Endothelial cell of umbilical vein (primary cell): ENCODE data around the gene LDLRAD4. TPM values are rescaled to one million over a fixed set of nuclear protein-coding genes. Genes with fewer than 3 reads are reported as not detected.

Experiments
- BruUV-seq: library from RNA; stranded (reverse); fragments of 400-500 nt; replicated peaks from 2 replicates; lab custom pipeline; 2021; lab: Mats Ljungman, UMichigan
- CTCF ChIA-PET: fragments of 300-600, 350-600 bp; sonication (Branson Sonifier 250); formaldehyde crosslinking; loops from one replicate; lab custom pipeline; 2021; ENCODE audit warnings: antibody characterized with exemption, inconsistent platforms; lab: Charles Lee
- POLR2A ChIA-PET: fragments of 300-600, 350-600 bp; sonication (Branson Sonifier 250); formaldehyde crosslinking; loops from one replicate; lab custom pipeline; 2021; ENCODE audit warnings: antibody characterized with exemption, inconsistent platforms; lab: Charles Lee
- DNase-seq: peaks from one replicate; pipeline ENCODE4 v3.0.0-alpha.2; 2011; ENCODE audit warnings: low read depth, low spot score
- FAIRE-seq: peaks from 2 replicates; lab custom pipeline; 2011; peaks lifted over from hg19 to GRCh38; lab: Jason Lieb, UNC
- H2AFZ ChIP-seq: 2 replicates; pipeline ENCODE4 v1.6.0; 2012; ENCODE audit warnings: low read depth, low read length, control low read depth, inconsistent platforms
- H3K27ac ChIP-seq: 2 replicates; pipeline ENCODE4 v1.5.1; 2011; ENCODE audit warnings: low read depth, mild to moderate bottlenecking, control low read depth, low read length, moderate library complexity; ENCODE audit not compliant: insufficient read depth
- H3K27me3 ChIP-seq, 2 experiments: 2 replicates each; pipeline versions ENCODE4 v1.6.0 to v1.6.1; 2011; ENCODE audit warnings: low read length in 2 of 2, mixed read lengths in 1 of 2; ENCODE audit not compliant: control insufficient read depth in 2 of 2, insufficient read depth in 2 of 2
- H3K36me3 ChIP-seq, 2 experiments: 2 replicates in 1 of 2; 3 replicates in 1 of 2; pipeline ENCODE4 v1.5.1; 2011; ENCODE audit warnings: low read length in 2 of 2, mild to moderate bottlenecking in 1 of 2, moderate library complexity in 1 of 2; ENCODE audit not compliant: control insufficient read depth in 2 of 2, insufficient read depth in 2 of 2; ENCODE audit errors: extremely low read depth in 1 of 2
- H3K4me1 ChIP-seq: 3 replicates; pipeline ENCODE4 v1.5.1; 2011; ENCODE audit warnings: mild to moderate bottlenecking, low read length; ENCODE audit not compliant: control insufficient read depth, insufficient read depth; ENCODE audit errors: extremely low read depth
- H3K4me2 ChIP-seq: 2 replicates; pipeline ENCODE4 v1.6.1; 2011; ENCODE audit warnings: low read length, control low read depth, mixed read lengths; ENCODE audit not compliant: insufficient read depth
- H3K4me3 ChIP-seq, 3 experiments: fragments of 200-600 bp in 1 of 3; sonication (generic), shearing (Covaris generic) in 1 of 3; replicated peaks in 1 of 3; 2 replicates each; pipeline ENCODE4 v1.5.1; 2011 to 2016; ENCODE audit warnings: control low read depth in 3 of 3, low read length in 3 of 3, mild to moderate bottlenecking in 2 of 3, inconsistent platforms in 1 of 3, low read depth in 1 of 3, moderate library complexity in 1 of 3; ENCODE audit not compliant: insufficient read depth in 1 of 3
- H3K79me2 ChIP-seq: 2 replicates; pipeline ENCODE4 v1.6.0; 2012; ENCODE audit warnings: low read length, inconsistent platforms; ENCODE audit not compliant: control insufficient read depth, insufficient read depth
- H3K9ac ChIP-seq: replicated peaks from 2 replicates; pipeline ENCODE3; 2011; ENCODE audit warnings: low read length, control low read depth; ENCODE audit not compliant: insufficient read depth; ENCODE audit errors: extremely low read depth
- H3K9me1 ChIP-seq: replicated peaks from 3 replicates; pipeline ENCODE4 v1.6.0; 2011; ENCODE audit warnings: mild to moderate bottlenecking, low read length; ENCODE audit not compliant: control insufficient read depth, insufficient read depth; ENCODE audit errors: extremely low read depth
- H3K9me3 ChIP-seq: replicated peaks from 2 replicates; pipeline ENCODE4 v1.5.1; 2012; ENCODE audit warnings: low read length, inconsistent platforms; ENCODE audit not compliant: control insufficient read depth, insufficient read depth
- H4K20me1 ChIP-seq: replicated peaks from 2 replicates; pipeline ENCODE3; 2011; ENCODE audit warnings: mild to moderate bottlenecking, low read length; ENCODE audit not compliant: control insufficient read depth, insufficient read depth; ENCODE audit errors: extremely low read depth
- CTCF ChIP-seq, 2 donors: IDR thresholded peaks; 1 replicate in 1 of 2; 2 replicates in 1 of 2; pipeline ENCODE4 v1.5.1; 2011; ENCODE audit warnings: low read length in 2 of 2, mild to moderate bottlenecking in 2 of 2, moderate library complexity in 2 of 2, control low read depth in 1 of 2, inconsistent platforms in 1 of 2, low read depth in 1 of 2; ENCODE audit not compliant: insufficient read depth in 1 of 2; ENCODE audit errors: extremely low read depth in 1 of 2
- EZH2 ChIP-seq: IDR thresholded peaks from 2 replicates; pipeline ENCODE4 v1.6.1; 2012; ENCODE audit warnings: borderline replicate concordance, low read depth, mild to moderate bottlenecking, moderate library complexity, low read length, inconsistent platforms; ENCODE audit not compliant: severe bottlenecking
- FOS ChIP-seq: IDR thresholded peaks from 2 replicates; pipeline ENCODE4 v1.6.1; 2011; ENCODE audit warnings: mild to moderate bottlenecking, low read length, moderate library complexity, borderline replicate concordance; ENCODE audit not compliant: insufficient read depth
- GATA2 ChIP-seq: IDR thresholded peaks from 2 replicates; pipeline ENCODE4 v1.7.0; 2011; ENCODE audit warnings: low read depth, mild to moderate bottlenecking, moderate library complexity, mixed read lengths, low read length; ENCODE audit not compliant: insufficient read length, insufficient read depth
- JUN ChIP-seq: IDR thresholded peaks from 2 replicates; pipeline ENCODE4 v1.6.1; 2011; ENCODE audit warnings: borderline replicate concordance, low read depth; ENCODE audit not compliant: insufficient read length, insufficient read depth
- MAX ChIP-seq: IDR thresholded peaks from 2 replicates; pipeline ENCODE4 v1.6.1; 2011; ENCODE audit not compliant: insufficient read depth, insufficient read length
- MYC ChIP-seq: IDR thresholded peaks from one replicate; pipeline ENCODE4 v1.6.1; 2011; ENCODE audit warnings: mild to moderate bottlenecking, low read depth, low read length
- POLR2A ChIP-seq: IDR thresholded peaks from 2 replicates; pipeline ENCODE4 v1.6.1; 2012; ENCODE audit warnings: low read depth, mild to moderate bottlenecking, control low read depth, low read length
- POLR2AphosphoS5 ChIP-seq: IDR thresholded peaks from 2 replicates; pipeline ENCODE4 v1.6.1; 2012; ENCODE audit warnings: low read depth, mild to moderate bottlenecking, control low read depth, low read length, moderate library complexity; ENCODE audit not compliant: insufficient read depth
- dilution Hi-C: fragments of 300-500 bp; cut with MboI; formaldehyde crosslinking; loops from one replicate; pipeline ENCODE4 v1.15.0; 2019; ENCODE audit warnings: low sequenced_read_pairs; ENCODE audit not compliant: extremely low pct_ligation_motif_present
- intact Hi-C: fragments of 100-400 bp; cut with micrococcal nuclease; formaldehyde crosslinking; loops from one replicate; pipeline ENCODE4 v1.10.0; 2022
- polyA plus RNA-seq, 4 experiments: library from polyadenylated mRNA; depleted of rRNA in 3 of 4; stranded (reverse) in 3 of 4; unstranded in 1 of 4; fragments of >200 nt; gene quantifications; 2 replicates each; pipeline versions ENCODE4 v1.2.1 to v1.2.3, GENCODE V29; 2011 to 2012; ENCODE audit warnings: missing spikeins in 1 of 4
- total RNA-seq: library from RNA; stranded (reverse); gene quantifications from 2 replicates; pipeline ENCODE4 v1.2.3, GENCODE V29; 2021

The LDLRAD4 gene
- total and polyA plus RNA-seq, 2 donors (not counting 3 experiments of a cell fraction or from before 2014, with no cell fraction given): 5.2 to 6.5 TPM

- FAIRE-seq: no peak
- BruUV-seq: no TSS peak
- no peaks in the 10 kb centered on the region for H3K9me3 ChIP-seq
- peaks cover 8 to 9% of the 10 kb centered on the region in 2 experiments for H3K27me3 ChIP-seq
- no peak overlapping the region for H3K9ac ChIP-seq
- TF ChIP-seq GATA2 (no peak), EZH2 (no peak), MAX (no peak), POLR2A (no peak), MYC (no peak), POLR2AphosphoS5 (no peak), FOS (no peak), JUN (no peak), CTCF (IDR thresholded peaks at IDR 0.05; ENCODE audit: extremely low read depth in 1 of 2, insufficient read depth in 1 of 2, low read depth in 1 of 2, low read length in 2 of 2) (no peak)
- no peak for DNase-seq
- H4K20me1 ChIP-seq: no peaks in the 10 kb centered on the region
- H3K27ac ChIP-seq: no peak overlapping the region
- H3K9me1 ChIP-seq: no peaks in the 10 kb centered on the region
- no peak overlapping the region for H3K4me3 ChIP-seq
- no peaks in the 10 kb centered on the region for H3K4me1 ChIP-seq
- no peaks in the 10 kb centered on the region for H3K36me3 ChIP-seq
- no peak overlapping the region for H3K4me2 ChIP-seq
- no peak overlapping the region for H2AFZ ChIP-seq
- CTCF ChIA-PET: interaction anchor here (1.3 kb wide), 1 partner anchor 12 kb away, joined by 3 read pairs; no protein-coding TSS in a partner anchor
- intact Hi-C loops (no loop called here), dilution Hi-C loops (no loop called here)
- H3K79me2 ChIP-seq: no peaks in the 10 kb centered on the region
- POLR2A ChIA-PET: no interaction called here
Observed at GRCh38 chr18:13638719-13639595, 420.4 kb downstream of the LDLRAD4 start.
